Measurements from ENCODE around the gene TRMT2A.

GRCh38 chr22:20111689-20112622 is 5.1 kb downstream of the TRMT2A start:
- TF ChIP-seq, protein P1, sequence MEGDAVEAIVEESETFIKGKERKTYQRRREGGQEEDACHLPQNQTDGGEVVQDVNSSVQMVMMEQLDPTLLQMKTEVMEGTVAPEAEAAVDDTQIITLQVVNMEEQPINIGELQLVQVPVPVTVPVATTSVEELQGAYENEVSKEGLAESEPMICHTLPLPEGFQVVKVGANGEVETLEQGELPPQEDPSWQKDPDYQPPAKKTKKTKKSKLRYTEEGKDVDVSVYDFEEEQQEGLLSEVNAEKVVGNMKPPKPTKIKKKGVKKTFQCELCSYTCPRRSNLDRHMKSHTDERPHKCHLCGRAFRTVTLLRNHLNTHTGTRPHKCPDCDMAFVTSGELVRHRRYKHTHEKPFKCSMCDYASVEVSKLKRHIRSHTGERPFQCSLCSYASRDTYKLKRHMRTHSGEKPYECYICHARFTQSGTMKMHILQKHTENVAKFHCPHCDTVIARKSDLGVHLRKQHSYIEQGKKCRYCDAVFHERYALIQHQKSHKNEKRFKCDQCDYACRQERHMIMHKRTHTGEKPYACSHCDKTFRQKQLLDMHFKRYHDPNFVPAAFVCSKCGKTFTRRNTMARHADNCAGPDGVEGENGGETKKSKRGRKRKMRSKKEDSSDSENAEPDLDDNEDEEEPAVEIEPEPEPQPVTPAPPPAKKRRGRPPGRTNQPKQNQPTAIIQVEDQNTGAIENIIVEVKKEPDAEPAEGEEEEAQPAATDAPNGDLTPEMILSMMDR (conservative IDR thresholded peaks at IDR 0.05; ENCODE audit: low read length), result no peak
- TF ChIP-seq EZH2phosphoT487 (IDR thresholded peaks at IDR 0.05; ENCODE audit: borderline replicate concordance, low read depth, low read length), result no peak

All from OCI-LY7 (cell line).